Measurements from ENCODE around the gene LACTB.

The LACTB gene

GRCh38 chr15:63176302-63176701, 54.6 kb downstream of the LACTB start:
- DNase-seq (ENCODE audit: insufficient read length, low spot score) (no peak), FAIRE-seq (no peak)
- TF ChIP-seq, protein P1, sequence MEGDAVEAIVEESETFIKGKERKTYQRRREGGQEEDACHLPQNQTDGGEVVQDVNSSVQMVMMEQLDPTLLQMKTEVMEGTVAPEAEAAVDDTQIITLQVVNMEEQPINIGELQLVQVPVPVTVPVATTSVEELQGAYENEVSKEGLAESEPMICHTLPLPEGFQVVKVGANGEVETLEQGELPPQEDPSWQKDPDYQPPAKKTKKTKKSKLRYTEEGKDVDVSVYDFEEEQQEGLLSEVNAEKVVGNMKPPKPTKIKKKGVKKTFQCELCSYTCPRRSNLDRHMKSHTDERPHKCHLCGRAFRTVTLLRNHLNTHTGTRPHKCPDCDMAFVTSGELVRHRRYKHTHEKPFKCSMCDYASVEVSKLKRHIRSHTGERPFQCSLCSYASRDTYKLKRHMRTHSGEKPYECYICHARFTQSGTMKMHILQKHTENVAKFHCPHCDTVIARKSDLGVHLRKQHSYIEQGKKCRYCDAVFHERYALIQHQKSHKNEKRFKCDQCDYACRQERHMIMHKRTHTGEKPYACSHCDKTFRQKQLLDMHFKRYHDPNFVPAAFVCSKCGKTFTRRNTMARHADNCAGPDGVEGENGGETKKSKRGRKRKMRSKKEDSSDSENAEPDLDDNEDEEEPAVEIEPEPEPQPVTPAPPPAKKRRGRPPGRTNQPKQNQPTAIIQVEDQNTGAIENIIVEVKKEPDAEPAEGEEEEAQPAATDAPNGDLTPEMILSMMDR (IDR thresholded peaks at IDR 0.05; ENCODE audit: insufficient read depth, missing control alignments): no peak

DNA sequence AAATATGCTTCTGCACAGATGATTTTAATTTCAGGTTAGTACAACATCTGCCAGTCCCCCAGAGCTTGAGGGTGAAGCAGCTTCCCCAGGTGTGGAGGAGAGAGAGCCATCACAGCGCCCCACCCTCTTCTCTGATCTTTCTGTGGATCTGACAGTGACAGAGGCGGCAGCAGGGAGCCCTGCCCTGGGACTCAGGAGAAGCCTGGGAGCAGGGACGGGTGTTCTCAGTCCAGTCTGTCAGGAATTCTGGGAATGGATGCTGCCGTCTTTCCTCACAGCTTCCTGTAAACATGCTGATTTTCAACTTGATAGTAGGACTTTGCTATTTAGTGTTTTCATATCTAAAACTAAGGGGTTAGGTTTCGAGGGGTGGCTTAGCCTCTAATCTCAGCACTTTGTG, 56.4 kb downstream of the LACTB start:
- TF ChIP-seq, protein P1 (IDR thresholded peaks at IDR 0.05; ENCODE audit: insufficient read depth, missing control alignments): no peak
- FAIRE-seq: no peak
- no peak for DNase-seq (ENCODE audit: insufficient read length, low spot score)

GRCh38 chr15:63180746-63181145, 59.1 kb downstream of the LACTB start:
- FAIRE-seq: no peak
- DNase-seq (ENCODE audit: insufficient read length, low spot score): no peak
- TF ChIP-seq, protein P1 (IDR thresholded peaks at IDR 0.05; ENCODE audit: insufficient read depth, missing control alignments): no peak

DNA sequence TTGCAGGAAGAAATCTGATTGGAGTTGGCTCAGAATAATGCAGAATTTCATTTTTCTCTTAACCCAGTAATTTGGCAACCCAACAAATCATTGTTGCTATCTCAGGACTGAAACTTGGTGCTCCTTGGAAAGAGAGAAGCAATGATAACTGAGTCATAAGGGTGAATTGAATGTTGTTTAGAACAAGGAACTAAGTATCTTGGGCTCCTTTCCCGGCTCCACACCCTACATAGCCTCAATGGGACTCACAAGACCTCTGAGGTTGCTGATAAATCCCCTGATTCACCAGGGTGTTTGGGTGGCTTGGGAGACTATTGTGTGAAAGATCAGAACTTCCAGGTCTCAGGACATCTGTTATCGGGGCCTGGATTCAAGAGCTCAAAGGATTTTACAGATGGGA, 60.0 kb downstream of the LACTB start:
- TF ChIP-seq, protein P1 (IDR thresholded peaks at IDR 0.05; ENCODE audit: insufficient read depth, missing control alignments): no peak
- FAIRE-seq: no peak
- no peak for DNase-seq (ENCODE audit: insufficient read length, low spot score)

DNA sequence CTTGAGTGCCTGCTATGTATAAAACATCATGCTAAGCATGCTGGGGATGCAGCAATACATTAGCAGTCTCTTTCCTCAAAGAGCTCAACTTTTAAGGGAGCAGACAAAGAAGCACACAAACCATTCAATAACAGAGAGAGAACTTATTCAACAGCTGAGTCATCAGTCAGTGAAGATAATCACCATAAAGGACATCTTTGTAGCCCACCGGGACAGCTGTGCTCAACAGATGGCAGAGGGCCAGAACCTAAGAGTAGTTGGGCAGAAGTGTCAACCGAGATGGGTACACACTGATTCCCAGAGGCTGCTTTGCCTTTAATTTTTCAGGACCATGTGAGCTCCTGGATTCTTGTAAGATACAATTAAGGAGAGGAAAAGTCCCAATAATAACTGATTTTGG, 63.5 kb downstream of the LACTB start:
- FAIRE-seq (no peak), DNase-seq (ENCODE audit: insufficient read length, low spot score) (no peak)
- TF ChIP-seq, protein P1 (IDR thresholded peaks at IDR 0.05; ENCODE audit: insufficient read depth, missing control alignments): no peak

- DNase-seq (ENCODE audit: insufficient read length, low spot score) (no peak), FAIRE-seq (no peak)
- TF ChIP-seq, protein P1 (IDR thresholded peaks at IDR 0.05; ENCODE audit: insufficient read depth, missing control alignments): no peak
These were observed 64.4 kb downstream of the LACTB start for GRCh38 chr15:63186065-63186464.

GRCh38 chr15:63187589-63188226, 66.0 kb downstream of the LACTB start:
- TF ChIP-seq, protein P1 (IDR thresholded peaks at IDR 0.05; ENCODE audit: insufficient read depth, missing control alignments): no peak
- DNase-seq (ENCODE audit: insufficient read length, low spot score) (no peak), FAIRE-seq (no peak)
